Measurements from ENCODE around the gene LRSAM1.

LRSAM1 gene

GRCh38 chr9:127537014-127537413 is 85.7 kb downstream of the LRSAM1 start:
- DNase-seq, result no peak

- DNase-seq, result no peak
Observed at GRCh38 chr9:127537792-127538191, 86.5 kb downstream of the LRSAM1 start.

- DNase-seq, result no peak
Observed at GRCh38 chr9:127538849-127539258, 87.5 kb downstream of the LRSAM1 start.

DNA sequence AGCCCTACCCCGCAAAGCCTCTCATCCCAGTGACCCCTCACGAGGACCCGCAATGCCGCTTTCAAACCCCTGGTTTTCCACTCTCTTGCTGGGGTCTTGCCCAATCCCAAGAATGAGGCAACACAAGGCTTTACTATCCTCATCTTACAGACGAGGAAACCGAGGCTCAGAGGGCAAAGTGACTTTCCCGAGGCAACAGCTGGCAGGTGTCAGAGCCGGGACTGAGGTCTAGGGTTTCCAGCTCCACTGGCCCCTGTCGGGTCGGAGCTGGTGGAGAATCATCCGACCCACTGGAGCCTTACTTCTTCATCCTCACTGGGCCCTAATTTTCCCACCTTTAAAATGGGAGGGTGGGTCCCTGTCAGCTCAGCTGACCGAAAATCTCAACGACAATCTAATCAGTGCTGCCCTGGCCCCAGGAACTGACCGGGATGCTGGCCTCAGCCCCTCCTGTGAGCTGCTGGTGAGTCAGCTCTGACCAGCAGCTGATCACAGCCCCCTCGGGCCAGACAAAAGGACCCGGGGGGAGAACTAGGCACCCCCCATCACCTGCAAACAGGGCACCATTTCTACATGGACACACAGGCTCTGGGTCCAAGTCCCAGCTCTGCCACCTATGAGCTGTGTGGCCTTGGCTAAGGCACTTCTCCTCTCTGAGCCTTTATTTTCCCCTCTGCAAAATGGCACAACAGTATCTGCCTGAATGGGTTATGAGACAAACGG is 88.1 kb downstream of the LRSAM1 start:
- DNase-seq, result no peak

- DNase-seq, result no peak
Observed at GRCh38 chr9:127539982-127540663, 88.8 kb downstream of the LRSAM1 start.

DNA sequence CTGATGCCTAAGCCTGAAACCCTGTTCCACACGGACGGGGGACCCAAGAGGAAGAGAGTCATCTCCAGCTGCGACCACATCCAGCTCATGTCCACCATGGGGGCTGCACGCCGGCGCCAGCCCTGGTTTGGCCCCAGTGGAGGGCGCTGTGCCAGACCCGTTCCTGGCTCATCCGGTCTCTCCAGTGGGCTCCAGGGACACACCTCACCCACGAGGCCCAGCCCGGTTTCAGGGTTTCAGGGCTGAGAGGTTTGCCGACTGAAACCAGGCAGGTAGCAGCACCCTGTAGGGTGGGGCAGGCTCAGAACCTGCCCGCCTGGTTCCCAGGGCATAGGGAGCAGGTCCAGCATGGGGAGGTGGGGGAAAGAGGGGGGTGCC is 89.3 kb downstream of the LRSAM1 start:
- no peak for DNase-seq

DNA sequence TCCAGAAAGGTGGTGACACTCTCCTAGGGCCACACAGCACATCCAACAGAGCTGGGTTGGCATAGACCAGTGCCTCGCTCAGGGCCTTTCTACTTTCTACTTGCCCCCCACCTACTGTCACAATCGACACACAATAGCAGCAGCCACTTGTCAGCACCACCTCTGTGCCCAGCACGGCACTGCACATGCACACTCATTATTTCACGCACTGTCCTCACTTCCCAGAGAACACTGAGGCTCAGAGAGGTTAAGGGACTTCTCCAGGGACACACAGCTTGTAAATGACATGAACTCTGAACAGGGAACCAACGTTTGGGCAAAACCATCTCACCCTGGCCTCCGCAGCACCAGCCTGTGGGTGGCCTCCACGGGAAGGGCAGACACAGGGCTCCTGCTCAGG is 89.9 kb downstream of the LRSAM1 start:
- no peak for DNase-seq

DNA sequence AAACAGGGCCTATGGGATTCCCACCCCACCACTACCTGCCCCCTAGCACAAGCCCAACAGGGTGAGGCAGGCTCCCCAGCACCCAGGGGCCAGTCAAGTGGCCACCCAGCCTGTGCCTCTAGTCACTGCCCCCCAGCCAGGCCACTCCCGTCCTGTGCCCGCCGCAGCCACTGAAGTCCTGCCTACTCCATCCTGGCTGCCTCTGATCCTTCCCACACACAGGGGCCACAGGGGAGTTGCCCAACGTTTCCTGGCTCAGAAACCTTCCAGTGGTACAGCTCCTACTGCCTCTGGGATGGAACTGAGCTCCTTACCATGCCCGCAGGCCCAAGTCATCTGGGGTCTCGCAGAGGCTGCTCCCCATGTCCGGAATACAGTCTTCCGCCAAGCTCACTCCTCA is 90.6 kb downstream of the LRSAM1 start:
- DNase-seq, result no peak

- no peak for DNase-seq
Observed at GRCh38 chr9:127543221-127543620, 91.9 kb downstream of the LRSAM1 start.

- no peak for DNase-seq
Observed at GRCh38 chr9:127543973-127544533, 92.7 kb downstream of the LRSAM1 start.

- DNase-seq, result peak in 1 of 2 experiments; percentile 61
Observed at GRCh38 chr9:127545196-127546124, 94.2 kb downstream of the LRSAM1 start.

DNA sequence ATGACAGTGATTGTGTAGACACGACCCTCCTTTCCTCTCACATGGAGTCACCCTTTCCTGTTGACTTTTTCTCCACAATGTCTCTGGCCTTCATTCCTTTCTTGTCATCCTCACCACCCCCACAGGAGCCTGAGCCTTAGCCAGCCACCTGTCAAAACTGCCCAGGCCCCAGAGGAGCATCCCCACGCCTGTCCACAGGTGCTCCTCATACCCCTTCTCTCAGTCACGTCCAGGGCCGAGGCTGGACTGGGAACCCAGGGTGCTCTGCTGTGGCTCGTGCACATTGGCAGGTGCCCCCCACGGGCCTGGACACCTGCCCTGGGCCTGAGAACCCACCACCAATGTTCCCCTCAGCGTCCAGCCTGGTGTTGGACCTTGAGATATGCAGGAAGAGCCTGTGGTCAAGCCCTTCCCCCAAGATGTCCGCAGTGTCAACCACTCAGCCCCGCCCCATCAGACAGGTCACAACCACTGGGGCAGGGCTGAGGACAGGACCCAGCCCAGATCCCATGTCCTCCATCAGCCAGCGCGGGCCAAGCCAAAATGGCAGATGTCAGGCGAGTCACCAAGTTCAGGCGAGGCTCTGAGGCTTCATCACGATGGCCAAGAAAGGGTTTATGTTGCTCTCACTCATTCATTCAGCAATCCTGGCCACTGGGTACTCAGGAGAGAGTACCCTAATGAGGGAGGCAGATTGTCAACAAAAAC is 95.0 kb downstream of the LRSAM1 start:
- DNase-seq, result no peak

- DNase-seq, result no peak
Observed at GRCh38 chr9:127548352-127548881, 97.1 kb downstream of the LRSAM1 start.

GRCh38 chr9:127549218-127549617 is 97.9 kb downstream of the LRSAM1 start:
- DNase-seq, result no peak

DNA sequence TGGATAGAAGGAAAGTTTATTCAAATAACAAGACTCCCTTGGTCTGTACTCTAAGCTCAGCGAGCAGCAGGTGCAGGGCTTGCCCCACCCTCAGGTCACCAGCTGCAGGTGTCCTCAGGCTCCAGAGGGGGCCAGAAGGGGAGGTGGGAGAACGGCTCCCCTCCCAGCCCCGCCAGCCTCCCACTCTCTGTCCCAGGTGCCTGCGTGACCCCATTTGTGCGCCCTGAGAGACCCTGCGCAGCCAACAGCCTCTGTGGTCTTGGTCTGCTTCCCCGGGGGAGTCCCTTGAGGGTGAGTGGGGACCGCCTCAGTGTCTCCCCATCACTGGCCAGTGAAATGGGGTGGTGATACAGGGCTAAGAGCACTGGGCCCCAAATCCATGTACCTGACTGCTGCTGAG is 98.4 kb downstream of the LRSAM1 start:
- peak in 1 of 2 experiments; percentile 24 for DNase-seq

GRCh38 chr9:127550282-127550681 is 99.0 kb downstream of the LRSAM1 start:
- no peak for DNase-seq

DNA sequence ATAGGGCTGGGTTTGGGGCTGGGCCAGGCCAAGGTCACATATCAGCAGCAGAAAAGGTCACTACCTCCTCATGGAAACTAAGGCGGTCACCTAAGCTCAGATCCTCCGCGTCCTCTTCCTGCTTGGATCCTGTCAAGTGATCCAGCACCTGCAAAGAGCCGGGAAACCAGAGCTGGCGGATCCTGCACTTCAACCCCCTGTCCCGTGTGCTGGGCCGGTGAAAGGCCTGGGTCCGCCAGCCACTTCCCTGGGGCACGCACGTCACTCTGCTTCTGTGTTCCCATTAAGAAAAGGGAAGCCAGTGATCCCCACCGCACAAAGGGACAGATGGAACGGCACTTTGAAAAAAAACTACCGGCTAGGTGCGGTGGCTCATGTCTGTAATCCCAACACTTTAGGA is 99.4 kb downstream of the LRSAM1 start:
- no peak for DNase-seq
